K562 (cell line): ENCODE results near the gene FLOT2. TPM values are rescaled to one million over a fixed set of nuclear protein-coding genes. Genes with fewer than 3 reads are reported as not detected.
A peak's percentile ranks its signal among the peaks of the same experiment; 100 is the strongest.

Source experiments
- AFF1 ChIP-seq, 2 experiments: fragments of 450-650 bp; IDR thresholded peaks; 2 replicates each; pipeline ENCODE4 v1.6.1; 2018; ENCODE audit warnings: mild to moderate bottlenecking in 2 of 2, low read depth in 1 of 2; ENCODE audit not compliant: partially characterized antibody in 2 of 2
- C11orf30 ChIP-seq: fragments of 450-650 bp; IDR thresholded peaks from 2 replicates; pipeline ENCODE4 v1.6.1; 2016; ENCODE audit warnings: low read depth, mild to moderate bottlenecking
- CBFA2T2 ChIP-seq: fragments of 450-650 bp; conservative IDR thresholded peaks from 2 replicates; pipeline ENCODE4 v1.6.1; 2017; ENCODE audit warnings: mild to moderate bottlenecking
- CEBPB ChIP-seq: fragments of 450-650 bp; IDR thresholded peaks from 2 replicates; pipeline ENCODE4 v1.6.1; 2016; ENCODE audit warnings: missing genetic modification characterization, missing compliant biosample characterization
- DNMT1 ChIP-seq: fragments of 450-650 bp; IDR thresholded peaks from 2 replicates; pipeline ENCODE4 v1.6.1; 2016; ENCODE audit warnings: antibody characterized with exemption, mild to moderate bottlenecking
- HDAC3 ChIP-seq: fragments of 450-650 bp; IDR thresholded peaks from 2 replicates; pipeline ENCODE4 v1.6.1; 2018; ENCODE audit warnings: borderline replicate concordance, mild to moderate bottlenecking, moderate library complexity; ENCODE audit not compliant: partially characterized antibody
- HDAC6 ChIP-seq: IDR thresholded peaks from 2 replicates; pipeline ENCODE4 v1.6.1; 2012; ENCODE audit warnings: low read depth, mild to moderate bottlenecking, control low read depth, inconsistent platforms, low read length, moderate library complexity
- MXI1 ChIP-seq: IDR thresholded peaks from 2 replicates; pipeline ENCODE4 v1.6.1; 2011; ENCODE audit warnings: low read depth, mild to moderate bottlenecking, improper control_type of control experiment, low read length
- NCOR1 ChIP-seq: fragments of 450-650 bp; IDR thresholded peaks from 2 replicates; pipeline ENCODE4 v1.6.1; 2016; ENCODE audit warnings: mild to moderate bottlenecking, moderate library complexity
- PYGO2 ChIP-seq: fragments of 450-650 bp; IDR thresholded peaks from 2 replicates; pipeline ENCODE4 v1.6.1; 2016; ENCODE audit warnings: mild to moderate bottlenecking, missing genetic modification characterization, moderate library complexity, missing compliant biosample characterization
- RCOR1 ChIP-seq, 2 experiments: IDR thresholded peaks; 2 replicates each; pipeline ENCODE4 v1.6.1; 2012; ENCODE audit warnings: low read depth in 2 of 2, low read length in 2 of 2, borderline replicate concordance in 1 of 2, improper control_type of control experiment in 1 of 2
- SAP30 ChIP-seq: fragments of 200-600 bp; sonication (generic); IDR thresholded peaks from 2 replicates; pipeline ENCODE4 v1.6.1; 2012; ENCODE audit warnings: borderline replicate concordance, low read depth, mild to moderate bottlenecking, moderate library complexity, low read length, control low read depth, inconsistent platforms; ENCODE audit not compliant: insufficient read depth, poor library complexity, severe bottlenecking
- SMARCE1 ChIP-seq: fragments of 450-650 bp; IDR thresholded peaks from 2 replicates; pipeline ENCODE4 v1.7.1; 2016; ENCODE audit warnings: mild to moderate bottlenecking
- TFAP4 ChIP-seq: sonication (generic); formaldehyde crosslinking; IDR thresholded peaks from 2 replicates; pipeline ENCODE4 v1.8.0; 2022; ENCODE audit warnings: missing genetic modification reagents, mild to moderate bottlenecking, moderate library complexity, borderline replicate concordance
- ZBED1 ChIP-seq: IDR thresholded peaks from 2 replicates; pipeline ENCODE4 v1.6.1; 2014
- polyA plus RNA-seq, 8 experiments: library from polyadenylated mRNA; depleted of rRNA in 4 of 8; stranded (reverse) in 5 of 8; unstranded in 3 of 8; fragments of >200 nt; fragmentation: Nextera tagmentation in 2 of 8; fragmentation: Illumina TruSeq in 1 of 8; extraction: Ambion mirVana in 2 of 8; extraction: Trizol in 1 of 8; gene quantifications; 2 replicates each; pipeline versions ENCODE4 v1.2.1 to v1.2.3, GENCODE V29; 2011 to 2014; ENCODE audit warnings: inconsistent platforms in 1 of 8, missing spikeins in 1 of 8
- total RNA-seq, 7 experiments: library from RNA; depleted of rRNA in 6 of 7; stranded (reverse); fragments of >200 nt in 6 of 7; fragmentation: Illumina TruSeq in 2 of 7; extraction: Trizol in 2 of 7; gene quantifications; 2 replicates each; pipeline versions ENCODE4 v1.2.1 to v1.2.3, GENCODE V29; 2011 to 2021; ENCODE audit warnings: low replicate concordance in 1 of 7

The FLOT2 gene
- total and polyA plus RNA-seq, 9 of the 15 experiments (the other 6 are each of a cell fraction or from before 2014, with no cell fraction given), result 17.5 to 138 (median 41.7) TPM

GRCh38 chr17:28907709-28908475 lies 10.4 kb upstream of the FLOT2 start (continued):
- 0 out of 4 replicates have a peak, but pooled peaks of 1 of the 2 experiments have one; percentile 6 for TF ChIP-seq RCOR1 (IDR thresholded peaks at IDR 0.05; ENCODE audit: borderline replicate concordance in 1 of 2, low read depth in 2 of 2, low read length in 2 of 2)
- TF ChIP-seq CEBPB, result peak; percentile 66
- TF ChIP-seq AFF1 (IDR thresholded peaks at IDR 0.05; ENCODE audit: low read depth in 1 of 2, partially characterized antibody in 2 of 2), result peak in 1 of 2 experiments; percentile 45
- TF ChIP-seq HDAC6, result no peak
- peak; percentile 87 for TF ChIP-seq TFAP4
- 0 out of 2 replicates have a peak, but pooled peaks have one; percentile 48 for TF ChIP-seq DNMT1
- TF ChIP-seq SMARCE1, result peak; percentile 30; the same call in 1 of the 2 replicates
- TF ChIP-seq ZBED1, result 0 out of 2 replicates have a peak, but pooled peaks have one; percentile 1
- peak; percentile 28; the same call in 1 of the 2 replicates for TF ChIP-seq CBFA2T2
- TF ChIP-seq NCOR1, result peak; percentile 33; the same call in 1 of the 2 replicates
- TF ChIP-seq MXI1, result peak; percentile 73
- TF ChIP-seq HDAC3, result no peak
- peak; percentile 29 for TF ChIP-seq SAP30
- no peak for TF ChIP-seq PYGO2 (tag)
- no peak for TF ChIP-seq C11orf30
